NOMO-1 treated with dmso at 0.1 percent for 144 hours (cell line): ENCODE results near the gene NFIB.

Source experiments
- DNase-seq: peaks from one replicate; lab custom pipeline; 2025; ENCODE audit not compliant: unreplicated experiment; lab: John Stamatoyannopoulos, UW

Gene NFIB

DNA sequence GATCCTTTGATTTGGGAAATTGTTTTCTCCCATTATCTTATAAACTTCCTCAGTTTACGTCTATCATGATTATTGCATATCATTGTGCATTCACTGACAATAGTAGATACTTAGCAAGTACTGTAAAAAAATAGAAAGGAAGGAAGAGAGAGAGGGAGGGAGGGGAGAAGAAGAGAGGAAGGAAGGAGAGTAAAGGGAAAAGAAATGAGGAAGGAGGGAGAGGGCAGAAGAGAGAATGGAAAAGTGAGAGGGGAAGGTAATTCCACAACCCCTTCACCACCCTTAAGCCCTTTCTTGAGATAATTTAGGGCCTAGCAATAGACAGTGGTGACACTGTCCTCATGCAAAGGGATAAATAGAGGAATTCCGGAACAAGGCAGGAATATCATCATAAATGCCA, 64.4 kb downstream of the NFIB start:
- DNase-seq: no peak

DNA sequence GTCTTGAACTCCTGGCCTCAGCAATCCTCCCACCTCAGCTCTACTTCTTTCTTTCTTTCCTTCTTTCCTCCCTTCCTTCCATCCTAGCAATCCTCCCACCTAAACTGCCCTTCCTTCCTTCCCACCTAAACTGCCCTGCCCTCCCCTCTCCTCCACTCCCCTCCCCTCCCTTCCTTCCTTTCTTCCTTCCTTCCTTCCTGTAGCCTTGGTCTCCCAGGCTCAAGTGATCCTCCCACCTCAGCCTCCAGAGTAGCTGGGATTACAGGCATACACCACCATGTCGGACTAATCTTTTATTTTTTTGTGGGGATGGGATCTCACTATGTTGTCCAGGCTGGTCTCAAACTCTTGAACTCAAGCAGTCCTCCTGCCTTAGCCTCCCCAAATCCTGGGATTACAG, 65.8 kb downstream of the NFIB start:
- no peak for DNase-seq

DNA sequence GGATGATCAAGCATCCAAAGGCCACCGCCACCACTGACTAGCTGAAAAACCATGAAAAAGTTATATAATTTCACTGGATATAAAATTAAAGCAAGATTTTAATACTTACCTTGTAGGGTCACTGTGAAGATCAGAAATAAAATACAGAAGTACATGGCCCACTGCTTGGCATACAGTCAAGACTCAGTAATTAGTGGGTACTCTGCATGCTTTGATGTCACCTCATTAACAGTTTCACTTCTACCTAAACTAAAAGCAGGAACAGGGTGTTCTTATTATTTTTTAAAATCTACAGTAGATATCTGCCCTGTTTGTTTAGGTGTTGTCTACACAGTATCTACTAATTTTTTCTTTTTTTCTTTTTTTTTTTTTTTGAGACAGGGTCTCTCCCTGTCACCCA, 66.4 kb downstream of the NFIB start:
- DNase-seq: no peak

DNA sequence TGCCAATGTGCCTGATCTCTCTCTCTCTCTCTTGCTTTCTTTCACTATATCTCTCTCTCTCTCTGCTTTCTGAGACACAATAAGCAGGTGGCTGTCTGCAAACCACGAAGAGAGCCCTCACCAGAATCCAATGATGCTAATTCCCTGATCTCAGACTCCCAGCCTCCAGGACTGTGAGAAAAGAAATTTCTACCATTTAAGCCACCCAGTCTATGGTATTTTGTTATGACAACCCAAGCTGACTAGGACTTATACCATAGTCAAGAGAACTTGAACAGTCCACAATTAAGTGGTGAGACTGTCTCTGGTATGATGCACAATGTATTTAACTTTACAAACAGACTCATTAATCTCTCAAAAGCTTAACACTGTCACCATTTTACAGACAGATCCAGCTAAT, 67.0 kb downstream of the NFIB start:
- DNase-seq: no peak

DNA sequence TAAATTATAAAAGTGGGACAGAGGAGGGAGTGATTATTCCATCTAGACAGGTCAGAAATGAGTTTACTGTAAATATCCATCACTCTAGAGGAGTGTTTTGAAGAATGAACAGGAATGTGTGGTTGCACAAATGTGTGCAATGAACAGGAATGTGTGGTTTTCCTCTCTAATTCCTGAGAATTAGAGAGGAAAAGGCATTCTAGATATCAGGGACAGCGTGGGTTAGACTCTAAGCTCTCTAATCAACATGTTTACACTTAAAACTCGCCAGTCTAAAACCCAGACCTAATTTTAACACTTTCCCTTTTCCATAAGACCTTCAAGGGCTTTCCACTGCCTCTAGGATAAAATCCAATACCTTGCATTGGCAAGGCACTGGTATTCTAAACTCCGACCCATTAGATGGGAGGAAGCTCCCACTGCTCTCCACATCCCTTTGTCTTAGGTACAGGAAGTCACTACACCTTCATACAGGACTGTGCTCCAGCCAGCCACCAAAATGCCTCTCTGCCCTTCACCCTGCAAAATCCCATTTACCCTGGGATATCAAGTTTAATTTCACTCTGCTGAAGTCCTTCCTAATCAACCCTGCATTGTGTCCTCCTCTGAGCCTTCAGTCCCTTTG, 67.9 kb downstream of the NFIB start:
- no peak for DNase-seq

DNA sequence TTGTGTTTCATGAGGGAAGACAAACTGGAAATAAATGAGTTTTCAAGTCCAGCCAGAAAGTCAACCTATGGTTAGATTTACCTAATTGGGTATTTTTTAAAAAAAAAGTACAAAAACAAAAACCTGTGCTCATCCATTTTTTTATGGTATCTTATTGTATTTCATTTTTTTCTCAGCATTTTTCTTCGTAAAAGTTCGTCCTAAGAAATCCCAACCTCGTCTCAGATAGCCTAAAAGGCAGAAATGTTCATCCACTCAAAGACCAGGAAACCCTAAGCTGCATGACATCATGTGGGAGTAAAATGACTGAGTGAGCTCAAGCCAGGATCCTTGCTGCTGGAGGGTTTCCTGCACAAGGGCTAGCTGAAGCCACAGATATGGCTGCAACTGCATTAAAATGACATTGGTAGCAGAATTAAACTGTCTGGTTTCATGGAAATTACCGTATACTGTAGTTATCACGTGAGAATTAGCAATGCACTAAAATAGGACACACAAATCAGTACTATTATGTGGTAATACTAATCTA, 70.4 kb downstream of the NFIB start:
- DNase-seq: no peak

DNA sequence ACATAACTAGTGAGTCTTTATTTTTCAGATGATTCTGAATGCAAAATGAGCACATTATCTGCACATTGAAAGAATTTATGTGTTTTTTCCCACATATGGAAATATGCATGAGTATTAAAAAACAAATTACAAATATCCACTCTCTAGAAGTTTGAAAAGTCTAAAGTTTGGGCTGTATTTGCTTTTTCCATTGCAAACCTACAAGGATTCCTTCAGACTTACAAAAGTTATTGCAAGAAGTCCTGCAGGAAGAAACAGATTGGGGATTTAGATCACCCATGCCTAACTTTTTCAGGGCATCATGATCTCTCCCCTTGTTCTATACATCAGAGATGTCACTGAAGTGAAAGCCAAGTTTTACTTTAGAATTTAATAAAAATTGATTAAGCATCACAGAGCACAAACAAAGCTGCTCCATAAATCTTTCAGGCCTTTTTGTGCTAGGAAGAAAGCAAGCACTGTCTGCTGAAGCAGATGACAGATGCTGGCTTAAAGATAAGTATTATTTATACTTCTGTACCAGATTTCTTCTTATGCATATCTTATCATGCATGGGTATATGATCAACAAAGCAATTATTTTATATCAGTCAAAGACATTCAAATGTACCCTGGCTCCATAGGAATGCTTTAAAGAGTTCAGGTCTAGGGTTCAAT, 71.7 kb downstream of the NFIB start:
- DNase-seq: no peak

DNA sequence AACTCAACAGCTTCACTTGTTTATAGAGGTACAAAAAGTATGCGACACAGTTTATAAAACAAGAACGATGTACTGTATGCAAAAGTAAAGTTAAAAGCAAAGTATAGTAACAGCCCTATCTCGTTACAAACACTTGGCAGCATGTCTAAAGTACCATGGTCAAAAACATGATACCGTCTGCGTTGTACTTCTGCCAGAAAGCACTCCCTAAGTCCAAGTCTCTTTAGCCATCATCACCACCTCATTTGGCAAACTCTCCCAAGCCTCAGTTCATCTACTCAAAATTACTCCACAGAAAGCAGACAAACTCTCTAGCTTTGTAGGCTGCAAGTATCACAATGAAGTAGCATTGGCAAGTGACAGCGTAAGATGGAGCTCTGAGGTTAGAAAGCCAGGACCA, 73.4 kb downstream of the NFIB start:
- DNase-seq: no peak

DNA sequence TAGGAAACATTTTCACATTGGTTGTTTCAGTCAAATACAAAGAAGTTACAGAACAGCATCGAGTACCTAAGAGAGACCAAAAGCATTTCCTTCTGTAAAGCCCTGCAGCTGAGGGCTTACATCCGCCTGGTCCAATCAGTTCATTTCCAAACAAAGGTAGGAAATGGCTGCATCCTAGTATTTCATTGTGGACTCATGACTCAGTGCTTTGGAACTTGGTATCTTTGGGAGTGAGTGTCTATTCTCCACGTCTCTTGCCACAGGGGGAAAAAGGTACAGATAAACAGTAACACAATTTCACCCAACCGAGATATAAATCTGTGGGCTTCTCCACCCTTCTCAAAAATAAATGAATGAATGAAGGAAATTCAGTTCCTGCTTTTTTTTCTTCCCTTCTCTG, 75.4 kb downstream of the NFIB start:
- no peak for DNase-seq

DNA sequence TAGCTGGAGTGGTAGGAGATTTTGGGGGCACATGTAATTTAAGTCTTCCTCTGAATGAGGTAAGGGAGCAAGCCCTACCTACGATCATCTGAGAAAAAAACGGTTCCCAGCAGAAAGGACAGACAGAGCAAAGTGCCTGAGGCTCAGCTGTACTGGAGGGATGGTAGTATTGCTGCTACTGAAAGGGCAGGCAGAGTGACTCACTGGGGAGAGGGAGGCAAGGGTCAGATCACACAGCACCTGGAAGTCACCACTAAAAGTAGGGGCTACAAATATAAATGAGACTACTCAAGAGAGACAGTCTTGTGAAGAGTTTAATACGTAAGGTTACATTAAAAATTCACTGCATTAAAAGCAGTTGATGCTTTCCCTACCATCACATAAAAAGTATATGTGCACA, 75.9 kb downstream of the NFIB start:
- DNase-seq: no peak

DNA sequence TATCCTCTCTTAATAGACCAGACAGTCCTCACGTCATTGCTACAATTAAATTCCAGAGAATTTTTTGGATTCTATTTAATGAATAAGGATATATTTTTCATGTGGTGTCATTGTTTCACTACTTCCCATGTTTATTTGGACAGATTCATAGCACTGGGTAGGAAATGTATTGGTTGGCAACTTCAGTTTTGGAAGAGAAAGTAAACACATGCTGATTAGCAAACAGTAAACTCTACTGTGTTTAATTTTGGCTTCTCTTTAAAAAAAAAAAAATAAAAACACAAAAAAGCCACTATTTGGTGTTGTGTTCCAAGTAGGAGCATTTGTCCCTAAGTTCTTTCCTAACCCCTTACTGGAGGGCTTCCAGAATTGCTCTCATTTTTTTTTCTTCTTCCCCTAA, 77.3 kb downstream of the NFIB start:
- no peak for DNase-seq

DNA sequence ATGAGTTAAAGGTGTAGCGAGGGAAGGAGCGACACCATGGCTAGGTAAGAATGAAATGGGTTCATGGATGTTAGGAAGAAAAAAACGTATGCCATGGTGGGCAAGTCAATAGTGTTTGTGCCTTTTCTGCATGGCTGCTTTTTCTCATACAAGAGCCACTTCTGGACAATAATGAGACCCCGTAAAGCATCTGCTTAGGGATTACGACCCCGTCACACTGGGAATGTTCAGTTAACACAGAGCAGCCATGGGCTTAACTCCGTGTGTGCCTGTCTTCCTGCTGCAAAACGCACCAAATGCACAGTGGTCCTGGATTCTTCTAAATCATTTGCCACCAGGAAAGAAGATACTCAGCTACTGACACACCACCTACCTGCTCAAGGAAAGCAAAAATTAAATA, 81.8 kb downstream of the NFIB start:
- DNase-seq: no peak

DNA sequence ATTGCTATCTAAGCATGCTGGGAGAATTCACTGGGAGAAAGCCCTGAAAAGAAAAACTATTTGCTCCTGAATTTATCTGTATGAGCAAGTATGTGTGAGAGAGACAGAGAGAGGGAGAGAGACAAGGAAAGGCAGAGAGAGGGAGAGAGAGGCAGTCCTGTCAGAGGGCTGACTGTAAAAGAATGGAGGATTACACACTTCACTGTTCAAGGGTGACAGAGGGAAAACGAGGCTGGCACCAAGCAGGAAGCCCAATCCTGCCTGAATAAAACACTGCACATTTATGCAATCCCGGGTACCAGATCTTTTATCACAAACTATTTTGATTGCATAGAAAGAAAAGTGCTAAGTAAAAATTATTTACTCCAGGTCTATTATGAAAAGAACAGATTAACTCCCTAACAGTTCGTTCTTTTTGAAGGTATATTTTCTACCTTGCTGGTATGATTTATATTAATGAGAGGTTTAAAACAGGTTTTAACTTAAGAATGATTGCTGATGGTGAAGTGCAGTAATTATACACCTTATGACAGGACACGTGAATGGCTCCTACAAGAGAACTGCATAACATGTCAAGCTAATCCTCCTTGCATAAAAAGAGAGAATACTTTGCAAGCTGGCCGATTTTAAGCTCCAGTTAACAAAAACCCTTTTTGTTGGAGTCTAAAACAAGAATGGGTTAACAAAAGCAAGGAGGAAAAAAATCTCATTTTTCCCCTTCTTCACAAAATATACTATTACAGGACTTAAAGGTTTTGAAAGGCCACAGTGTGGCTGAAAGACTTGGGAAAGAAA, 82.5 kb downstream of the NFIB start:
- no peak for DNase-seq

DNA sequence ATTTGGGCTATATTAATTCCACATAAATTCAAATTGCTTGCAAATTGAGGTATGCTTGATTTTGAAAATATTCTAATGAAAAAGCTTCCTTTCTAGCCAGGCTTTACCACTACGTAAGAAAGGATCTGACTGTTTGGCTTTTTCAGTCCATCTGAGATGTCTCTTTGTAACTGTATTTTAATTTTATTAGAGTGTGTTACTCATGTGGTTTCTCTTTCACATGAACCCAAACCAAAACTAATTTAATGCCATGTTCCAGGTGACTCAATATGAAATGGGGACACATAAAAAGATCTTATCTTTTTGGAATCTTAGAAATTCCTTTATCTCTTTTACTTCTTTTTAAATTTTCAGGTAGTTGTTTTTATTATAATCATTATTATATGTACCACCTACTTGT, 85.3 kb downstream of the NFIB start:
- DNase-seq: no peak

DNA sequence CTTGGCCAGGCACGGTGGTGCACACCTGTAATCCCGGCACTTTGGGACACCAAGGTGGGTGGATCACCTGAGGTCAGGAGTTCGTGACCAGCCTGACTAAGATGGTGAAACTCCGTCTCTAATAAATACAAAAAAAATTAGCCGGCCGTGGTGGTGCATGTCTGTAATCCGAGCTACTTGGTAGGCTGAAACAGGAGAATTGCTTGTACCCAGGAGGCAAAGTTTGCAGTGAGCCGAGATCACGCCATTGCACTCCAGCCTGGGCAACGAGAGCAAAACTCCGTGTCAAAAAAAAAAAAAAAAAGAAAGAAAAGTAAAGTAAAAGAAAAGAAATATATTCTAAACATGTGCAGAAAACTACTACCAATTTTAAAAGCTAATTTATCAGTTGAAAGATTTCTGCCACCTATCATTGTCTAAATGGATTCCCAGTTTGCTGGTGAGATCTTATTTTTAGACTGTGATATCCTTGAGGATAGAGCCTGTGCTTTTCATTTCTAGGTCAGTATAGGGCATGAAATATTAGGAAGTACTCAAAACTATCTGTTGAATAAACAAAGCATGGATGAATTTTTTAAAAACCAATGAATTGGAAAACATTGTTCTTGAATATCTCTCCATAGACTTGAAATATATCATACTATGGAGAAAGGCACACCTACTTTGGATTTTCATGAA, 86.9 kb downstream of the NFIB start:
- DNase-seq: no peak

DNA sequence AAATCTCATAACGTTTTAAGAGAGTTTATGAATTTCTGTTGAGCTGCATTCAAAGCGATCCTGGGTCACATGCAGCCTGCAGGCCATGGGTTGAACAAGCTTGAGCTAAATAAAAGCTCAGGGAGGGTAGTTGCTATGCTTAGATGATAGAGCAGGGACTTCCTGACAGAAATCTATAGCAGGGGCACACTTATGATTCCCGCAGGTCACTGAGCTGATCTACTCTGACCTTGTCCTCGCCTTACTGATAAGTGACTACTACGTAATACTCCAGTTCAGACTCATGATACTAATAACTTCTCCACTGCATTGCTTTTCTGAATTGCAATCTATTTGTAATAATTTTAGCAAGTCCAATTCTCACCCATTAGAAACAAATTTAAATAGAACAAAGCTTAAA, 90.9 kb downstream of the NFIB start:
- DNase-seq: no peak

DNA sequence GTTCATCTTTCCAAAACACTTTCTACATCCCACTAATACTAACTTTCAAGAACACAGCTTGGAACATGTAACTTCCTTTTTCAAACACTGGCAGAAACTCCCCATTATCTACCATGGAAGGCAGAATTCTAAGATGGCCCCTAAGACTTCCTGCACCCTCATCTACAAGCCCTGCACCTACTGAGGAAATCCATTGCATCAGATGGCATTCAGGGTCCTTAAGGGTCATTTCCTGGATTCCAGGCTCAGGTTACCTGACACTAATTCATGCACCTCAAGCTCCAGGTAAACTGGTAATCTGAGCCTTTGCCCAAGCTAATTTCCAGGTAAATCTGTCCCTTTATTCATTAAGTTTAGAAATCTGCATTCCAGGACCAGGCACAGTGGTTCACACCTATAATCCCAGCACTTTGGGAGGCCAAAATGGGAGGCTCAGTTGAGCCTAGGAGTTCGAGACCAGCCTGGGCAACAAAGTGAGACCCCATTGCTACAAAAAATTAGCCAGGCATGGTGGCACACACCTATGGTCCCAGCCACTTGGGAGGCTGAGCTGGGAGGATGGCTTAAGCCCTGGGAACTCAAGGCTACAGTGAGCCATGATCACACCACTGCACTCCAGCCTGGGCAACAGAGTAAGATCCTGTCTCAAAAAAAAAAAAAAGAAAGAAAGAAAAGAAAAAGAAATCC, 91.6 kb downstream of the NFIB start:
- DNase-seq: no peak

DNA sequence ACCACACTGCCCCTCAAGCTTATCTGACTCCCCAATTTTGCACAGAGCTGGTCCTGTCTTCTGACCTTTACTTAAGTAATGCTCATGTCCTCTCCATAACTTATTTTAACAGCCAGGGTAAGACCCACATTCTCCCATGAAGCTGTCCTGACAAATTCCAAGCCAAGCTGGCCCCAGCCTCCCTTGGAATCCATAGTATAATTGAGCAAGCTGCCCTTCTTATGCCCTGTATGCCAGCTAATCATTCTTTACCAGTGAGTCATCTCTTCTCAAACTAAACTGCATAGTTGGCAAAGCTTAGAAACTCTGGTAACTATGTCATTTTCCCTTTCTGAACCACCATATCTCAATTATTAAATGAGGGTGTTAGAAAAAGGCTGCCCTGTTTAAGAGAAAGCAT, 92.4 kb downstream of the NFIB start:
- DNase-seq: no peak

DNA sequence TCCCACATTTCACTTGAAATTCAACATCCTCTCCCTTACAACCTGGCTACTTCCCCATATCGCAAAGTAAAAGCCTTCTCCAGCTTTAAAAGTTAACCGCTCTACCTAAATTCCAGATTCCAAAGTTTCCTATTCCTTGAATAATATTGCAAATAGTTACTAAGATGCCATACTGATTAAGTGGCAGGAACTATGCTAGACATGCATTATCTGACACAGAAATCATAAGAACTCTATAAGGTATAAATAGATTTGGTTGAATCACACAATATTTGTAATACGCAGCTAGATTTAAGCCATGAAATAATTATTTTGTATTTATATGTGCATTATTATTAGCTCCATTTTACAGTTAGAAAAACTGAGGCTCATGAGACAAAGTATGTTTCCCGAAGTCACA, 92.8 kb downstream of the NFIB start:
- DNase-seq: no peak

DNA sequence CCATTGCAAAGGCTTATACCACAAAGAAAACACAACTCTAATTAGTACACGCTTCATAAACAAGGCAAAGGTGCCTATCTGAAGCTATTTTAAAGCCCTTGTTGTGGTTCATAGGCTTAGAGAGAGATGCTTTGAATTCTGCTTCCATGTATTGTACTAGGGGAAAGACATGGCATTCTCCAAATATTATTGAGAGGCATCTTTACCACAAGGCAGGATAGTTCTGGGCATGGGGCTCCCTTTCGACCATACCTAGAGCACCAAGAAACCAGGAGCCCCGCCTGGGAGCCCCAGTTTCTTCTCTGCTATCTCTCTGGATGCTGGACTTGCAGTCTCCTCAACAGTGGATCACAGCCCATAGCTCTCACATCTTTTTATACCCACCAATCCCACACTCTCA, 93.7 kb downstream of the NFIB start:
- DNase-seq: no peak

DNA sequence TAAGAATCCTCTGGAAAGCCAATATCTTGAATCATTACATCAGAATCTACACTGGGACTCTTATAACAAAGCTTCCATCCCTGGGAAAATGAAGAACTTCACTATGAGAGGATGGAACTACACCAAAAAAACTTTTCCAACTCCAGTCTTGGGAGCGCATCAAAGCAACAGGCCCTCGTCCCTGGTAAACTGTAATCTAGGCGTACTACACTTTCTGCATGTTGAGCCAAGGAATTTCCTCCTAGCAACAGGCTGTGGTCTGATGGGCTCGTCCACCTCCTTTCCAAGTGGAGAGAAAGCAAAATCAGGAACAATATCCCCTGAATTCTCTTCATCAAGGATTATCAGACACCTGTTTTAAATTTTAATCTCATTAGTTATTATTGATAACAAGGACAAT, 94.1 kb downstream of the NFIB start:
- DNase-seq: no peak
